ENCODE measurements around the gene PLA1A.

GRCh38 chr3:119641416-119641815 lies 43.7 kb downstream of the PLA1A start:
- TF ChIP-seq ZNF843 (tag by site-specific recombination; IDR thresholded peaks at IDR 0.05) (no peak), ZNF239 (tag by site-specific recombination; IDR thresholded peaks at IDR 0.05) (no peak), ZNF558 (tag by site-specific recombination; IDR thresholded peaks at IDR 0.05) (no peak), CTCF (tag by site-specific recombination; IDR thresholded peaks at IDR 0.05) (no peak), ZNF776 (tag by site-specific recombination; IDR thresholded peaks at IDR 0.05; ENCODE audit: borderline replicate concordance) (no peak), YY1 (tag by site-specific recombination; IDR thresholded peaks at IDR 0.05) (no peak), ZNF266 (tag by site-specific recombination; IDR thresholded peaks at IDR 0.05; ENCODE audit: low read depth) (no peak)
- TF ChIP-seq, protein P1, sequence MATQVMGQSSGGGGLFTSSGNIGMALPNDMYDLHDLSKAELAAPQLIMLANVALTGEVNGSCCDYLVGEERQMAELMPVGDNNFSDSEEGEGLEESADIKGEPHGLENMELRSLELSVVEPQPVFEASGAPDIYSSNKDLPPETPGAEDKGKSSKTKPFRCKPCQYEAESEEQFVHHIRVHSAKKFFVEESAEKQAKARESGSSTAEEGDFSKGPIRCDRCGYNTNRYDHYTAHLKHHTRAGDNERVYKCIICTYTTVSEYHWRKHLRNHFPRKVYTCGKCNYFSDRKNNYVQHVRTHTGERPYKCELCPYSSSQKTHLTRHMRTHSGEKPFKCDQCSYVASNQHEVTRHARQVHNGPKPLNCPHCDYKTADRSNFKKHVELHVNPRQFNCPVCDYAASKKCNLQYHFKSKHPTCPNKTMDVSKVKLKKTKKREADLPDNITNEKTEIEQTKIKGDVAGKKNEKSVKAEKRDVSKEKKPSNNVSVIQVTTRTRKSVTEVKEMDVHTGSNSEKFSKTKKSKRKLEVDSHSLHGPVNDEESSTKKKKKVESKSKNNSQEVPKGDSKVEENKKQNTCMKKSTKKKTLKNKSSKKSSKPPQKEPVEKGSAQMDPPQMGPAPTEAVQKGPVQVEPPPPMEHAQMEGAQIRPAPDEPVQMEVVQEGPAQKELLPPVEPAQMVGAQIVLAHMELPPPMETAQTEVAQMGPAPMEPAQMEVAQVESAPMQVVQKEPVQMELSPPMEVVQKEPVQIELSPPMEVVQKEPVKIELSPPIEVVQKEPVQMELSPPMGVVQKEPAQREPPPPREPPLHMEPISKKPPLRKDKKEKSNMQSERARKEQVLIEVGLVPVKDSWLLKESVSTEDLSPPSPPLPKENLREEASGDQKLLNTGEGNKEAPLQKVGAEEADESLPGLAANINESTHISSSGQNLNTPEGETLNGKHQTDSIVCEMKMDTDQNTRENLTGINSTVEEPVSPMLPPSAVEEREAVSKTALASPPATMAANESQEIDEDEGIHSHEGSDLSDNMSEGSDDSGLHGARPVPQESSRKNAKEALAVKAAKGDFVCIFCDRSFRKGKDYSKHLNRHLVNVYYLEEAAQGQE (tag by site-specific recombination; IDR thresholded peaks at IDR 0.05): no peak
- TF ChIP-seq, protein P2, sequence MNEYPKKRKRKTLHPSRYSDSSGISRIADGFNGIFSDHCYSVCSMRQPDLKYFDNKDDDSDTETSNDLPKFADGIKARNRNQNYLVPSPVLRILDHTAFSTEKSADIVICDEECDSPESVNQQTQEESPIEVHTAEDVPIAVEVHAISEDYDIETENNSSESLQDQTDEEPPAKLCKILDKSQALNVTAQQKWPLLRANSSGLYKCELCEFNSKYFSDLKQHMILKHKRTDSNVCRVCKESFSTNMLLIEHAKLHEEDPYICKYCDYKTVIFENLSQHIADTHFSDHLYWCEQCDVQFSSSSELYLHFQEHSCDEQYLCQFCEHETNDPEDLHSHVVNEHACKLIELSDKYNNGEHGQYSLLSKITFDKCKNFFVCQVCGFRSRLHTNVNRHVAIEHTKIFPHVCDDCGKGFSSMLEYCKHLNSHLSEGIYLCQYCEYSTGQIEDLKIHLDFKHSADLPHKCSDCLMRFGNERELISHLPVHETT (tag by site-specific recombination; IDR thresholded peaks at IDR 0.05): no peak
